CD4-positive, alpha-beta memory T cell (primary cell): ENCODE results near the gene HOXB2. TPM values are rescaled to one million over a fixed set of nuclear protein-coding genes. Genes with fewer than 3 reads are reported as not detected.
A peak's percentile ranks its signal among the peaks of the same experiment; 100 is the strongest.

Source experiments
- CTCF ChIA-PET: fragments of 350-600 bp; sonication (Branson Sonifier 250); formaldehyde crosslinking; loops from one replicate; lab custom pipeline; 2021; ENCODE audit warnings: inconsistent platforms; ENCODE audit not compliant: partially characterized antibody; lab: Charles Lee
- POLR2A ChIA-PET: fragments of 350-600 bp; sonication (Branson Sonifier 250); formaldehyde crosslinking; loops from one replicate; lab custom pipeline; 2021; ENCODE audit not compliant: partially characterized antibody; lab: Charles Lee
- DNase-seq, 5 donors: peaks; one replicate each; pipeline versions ENCODE4 v3.0.0 to v3.0.0-alpha.2; 2020 to 2022; ENCODE audit warnings: mixed read lengths in 1 of 5
- H3K27ac ChIP-seq: one replicate; pipeline ENCODE4 v1.7.0; 2013; ENCODE audit warnings: low read depth, low read length
- H3K27me3 ChIP-seq: 2 replicates; pipeline ENCODE4 v1.7.0; 2013; ENCODE audit warnings: mild to moderate bottlenecking, low read length, moderate library complexity; ENCODE audit not compliant: insufficient read depth
- H3K36me3 ChIP-seq: 2 replicates; pipeline ENCODE4 v1.7.0; 2013; ENCODE audit warnings: mild to moderate bottlenecking, low read length, moderate library complexity; ENCODE audit not compliant: insufficient read depth
- H3K4me1 ChIP-seq: 2 replicates; pipeline ENCODE4 v1.7.0; 2013; ENCODE audit warnings: mild to moderate bottlenecking, low read length, moderate library complexity; ENCODE audit not compliant: insufficient read depth
- H3K4me3 ChIP-seq, 2 donors: one replicate each; pipeline ENCODE4 v1.7.0; 2013; ENCODE audit warnings: low read length in 2 of 2, mild to moderate bottlenecking in 1 of 2
- H3K9me3 ChIP-seq, 2 donors: one replicate each; pipeline ENCODE4 v1.7.0; 2013; ENCODE audit warnings: low read length in 2 of 2, control low read depth in 1 of 2; ENCODE audit not compliant: control insufficient read depth in 1 of 2
- H3K27ac Mint-ChIP-seq, 7 donors: one replicate each; pipeline ENCODE4 v1.8.0; 2020 to 2021; ENCODE audit warnings: mixed read lengths in 7 of 7, mild to moderate bottlenecking in 6 of 7, inconsistent platforms in 3 of 7, moderate library complexity in 3 of 7
- H3K27me3 Mint-ChIP-seq, 2 donors: one replicate each; pipeline ENCODE4 v1.8.0; 2020 to 2021; ENCODE audit warnings: mixed read lengths in 2 of 2
- H3K36me3 Mint-ChIP-seq, 2 donors: one replicate each; pipeline ENCODE4 v1.8.0; 2020 to 2021; ENCODE audit warnings: mixed read lengths in 2 of 2, inconsistent platforms in 1 of 2, mild to moderate bottlenecking in 1 of 2
- H3K4me1 Mint-ChIP-seq, 4 donors: one replicate each; pipeline ENCODE4 v1.8.0; 2020 to 2021; ENCODE audit warnings: mixed read lengths in 4 of 4, mild to moderate bottlenecking in 1 of 4
- H3K4me3 Mint-ChIP-seq, 8 donors: one replicate each; pipeline ENCODE4 v1.8.0; 2020 to 2021; ENCODE audit warnings: mixed read lengths in 8 of 8, mild to moderate bottlenecking in 7 of 8, moderate library complexity in 6 of 8, inconsistent platforms in 3 of 8
- H3K9me3 Mint-ChIP-seq, 8 donors: one replicate each; pipeline ENCODE4 v1.8.0; 2020 to 2021; ENCODE audit warnings: mixed read lengths in 8 of 8, mild to moderate bottlenecking in 5 of 8, inconsistent platforms in 3 of 8, moderate library complexity in 1 of 8
- intact Hi-C: fragments of 100-400 bp; cut with micrococcal nuclease; formaldehyde crosslinking; loops from one replicate; pipeline ENCODE4 v1.15.1; 2023
- polyA plus RNA-seq, 2 donors: library from polyadenylated mRNA; unstranded; fragments of 300-500 nt; fragmentation: Illumina TruSeq; gene quantifications; one replicate each; pipeline ENCODE4 v1.2.3, GENCODE V29; 2021
- total RNA-seq, 2 experiments: library from RNA; stranded (reverse); gene quantifications; one replicate each; pipeline ENCODE4 v1.2.3, GENCODE V29; 2021

The HOXB2 gene
- total and polyA plus RNA-seq, 4 experiments from 2014 or later, result 12.7 to 39.2 (median 35.4) TPM

GRCh38 chr17:48561884-48562810 lies 17.2 kb upstream of the HOXB2 start:
- H3K27ac Mint-ChIP-seq, result peak overlapping the region in 1 of 7 donors; percentile 78
- POLR2A ChIA-PET, result interaction anchor here (2.0 kb wide), 1 partner anchor 20 kb away, joined by 5 read pairs; no protein-coding TSS in a partner anchor
- H3K4me3 Mint-ChIP-seq, result peak overlapping the region in 1 of 8 donors; percentile 5
- intact Hi-C loops, result no loop called here
- DNase-seq, result no peak
- CTCF ChIA-PET, result no interaction called here
- no peak overlapping the region for H3K4me3 ChIP-seq
- H3K36me3 Mint-ChIP-seq, result no peaks in the 10 kb centered on the region
- H3K27me3 ChIP-seq, result no peaks in the 10 kb centered on the region
- no peaks in the 10 kb centered on the region for H3K9me3 Mint-ChIP-seq
- H3K27me3 Mint-ChIP-seq, result peaks cover 0 to 3% of the 10 kb centered on the region in 2 donors
- peaks cover 12% of the 10 kb centered on the region for H3K4me1 ChIP-seq
- H3K9me3 ChIP-seq, result no peaks in the 10 kb centered on the region
- H3K4me1 Mint-ChIP-seq, result peaks cover 0 to 5% (median 2%) of the 10 kb centered on the region in 4 donors
- H3K36me3 ChIP-seq, result no peaks in the 10 kb centered on the region
- H3K27ac ChIP-seq, result no peak overlapping the region

- Mint-ChIP-seq H3K36me3 (no peaks in the 10 kb centered on the region), H3K27ac (peak overlapping the region in 1 of 7 donors; percentile 14), H3K9me3 (no peaks in the 10 kb centered on the region), H3K4me3 (no peak overlapping the region), H3K4me1 (peaks cover 9 to 13% (median 9%) of the 10 kb centered on the region in 4 donors), H3K27me3 (peaks cover 5 to 6% of the 10 kb centered on the region in 2 donors)
- no peak for DNase-seq
- H3K27ac ChIP-seq, result no peak overlapping the region
- ChIA-PET CTCF (interaction anchor here (1.1 kb wide), 1 partner anchor 14 kb away, joined by 3 read pairs; no protein-coding TSS in a partner anchor), POLR2A (no interaction called here)
- H3K4me1 ChIP-seq, result peaks cover 12% of the 10 kb centered on the region
- H3K4me3 ChIP-seq, result no peak overlapping the region
- H3K9me3 ChIP-seq, result no peaks in the 10 kb centered on the region
- no peaks in the 10 kb centered on the region for H3K36me3 ChIP-seq
- intact Hi-C loops, result no loop called here
- no peaks in the 10 kb centered on the region for H3K27me3 ChIP-seq
These were observed 15.2 kb upstream of the HOXB2 start for GRCh38 chr17:48559840-48560817.

DNA sequence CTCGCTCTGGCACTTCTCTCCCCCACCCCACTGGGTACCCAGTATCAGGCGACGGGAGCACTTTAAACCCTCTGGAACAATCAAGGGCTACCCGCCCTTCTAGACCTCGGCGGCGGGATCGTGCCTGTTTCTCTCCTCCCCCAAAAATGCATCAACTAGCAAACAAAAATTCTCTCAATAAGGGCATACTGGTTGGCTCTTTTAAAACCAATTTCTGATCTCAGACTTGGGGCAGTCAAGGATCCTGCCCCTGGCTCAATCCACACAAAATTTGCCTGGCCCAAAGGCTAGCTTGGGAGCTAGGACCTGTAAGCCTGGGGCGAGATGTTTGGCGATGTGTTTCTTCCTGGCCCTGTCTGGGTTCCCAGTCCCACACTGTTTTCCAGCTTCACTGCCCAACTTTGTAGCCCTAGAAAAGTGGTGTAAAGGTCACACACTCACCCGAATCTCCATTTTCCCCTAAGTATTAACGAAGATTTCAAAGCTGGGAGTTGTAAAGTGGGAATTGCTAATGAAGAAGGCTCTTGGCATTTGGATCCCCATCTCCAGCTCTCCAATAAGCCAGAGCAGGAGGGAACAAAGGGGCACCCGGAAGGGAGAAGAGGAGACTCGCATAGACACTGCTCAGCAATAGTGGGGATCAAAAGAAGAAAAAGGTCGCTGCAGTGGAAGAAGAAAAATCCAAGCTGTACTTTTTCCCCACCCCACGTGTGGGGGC lies 14.4 kb upstream of the HOXB2 start:
- Histone ChIP-seq H3K4me3 (no peak overlapping the region), H3K9me3 (no peaks in the 10 kb centered on the region), H3K27me3 (no peaks in the 10 kb centered on the region), H3K27ac (no peak overlapping the region), H3K4me1 (peaks cover 12% of the 10 kb centered on the region), H3K36me3 (no peaks in the 10 kb centered on the region)
- H3K9me3 Mint-ChIP-seq, result no peaks in the 10 kb centered on the region
- ChIA-PET CTCF (no interaction called here), POLR2A (no interaction called here)
- H3K4me3 Mint-ChIP-seq, result no peak overlapping the region
- no peaks in the 10 kb centered on the region for H3K36me3 Mint-ChIP-seq
- DNase-seq, result no peak
- H3K4me1 Mint-ChIP-seq, result peaks cover 10 to 13% (median 11%) of the 10 kb centered on the region in 4 donors
- intact Hi-C loops, result no loop called here
- H3K27me3 Mint-ChIP-seq, result peaks cover 4 to 9% of the 10 kb centered on the region in 2 donors
- H3K27ac Mint-ChIP-seq, result peak overlapping the region in 1 of 7 donors; percentile 12

GRCh38 chr17:48558831-48559121 lies 13.9 kb upstream of the HOXB2 start:
- Mint-ChIP-seq H3K4me1 (peaks cover 10 to 13% (median 11%) of the 10 kb centered on the region in 4 donors), H3K27ac (no peak overlapping the region), H3K36me3 (no peaks in the 10 kb centered on the region), H3K4me3 (no peak overlapping the region), H3K27me3 (peaks cover 4 to 9% of the 10 kb centered on the region in 2 donors), H3K9me3 (no peaks in the 10 kb centered on the region)
- Histone ChIP-seq H3K27ac (no peak overlapping the region), H3K36me3 (no peaks in the 10 kb centered on the region), H3K4me1 (peaks cover 12% of the 10 kb centered on the region), H3K27me3 (no peaks in the 10 kb centered on the region), H3K4me3 (no peak overlapping the region), H3K9me3 (no peaks in the 10 kb centered on the region)
- no peak for DNase-seq
- POLR2A ChIA-PET, result no interaction called here
- intact Hi-C loops, result no loop called here
- CTCF ChIA-PET, result no interaction called here

DNA sequence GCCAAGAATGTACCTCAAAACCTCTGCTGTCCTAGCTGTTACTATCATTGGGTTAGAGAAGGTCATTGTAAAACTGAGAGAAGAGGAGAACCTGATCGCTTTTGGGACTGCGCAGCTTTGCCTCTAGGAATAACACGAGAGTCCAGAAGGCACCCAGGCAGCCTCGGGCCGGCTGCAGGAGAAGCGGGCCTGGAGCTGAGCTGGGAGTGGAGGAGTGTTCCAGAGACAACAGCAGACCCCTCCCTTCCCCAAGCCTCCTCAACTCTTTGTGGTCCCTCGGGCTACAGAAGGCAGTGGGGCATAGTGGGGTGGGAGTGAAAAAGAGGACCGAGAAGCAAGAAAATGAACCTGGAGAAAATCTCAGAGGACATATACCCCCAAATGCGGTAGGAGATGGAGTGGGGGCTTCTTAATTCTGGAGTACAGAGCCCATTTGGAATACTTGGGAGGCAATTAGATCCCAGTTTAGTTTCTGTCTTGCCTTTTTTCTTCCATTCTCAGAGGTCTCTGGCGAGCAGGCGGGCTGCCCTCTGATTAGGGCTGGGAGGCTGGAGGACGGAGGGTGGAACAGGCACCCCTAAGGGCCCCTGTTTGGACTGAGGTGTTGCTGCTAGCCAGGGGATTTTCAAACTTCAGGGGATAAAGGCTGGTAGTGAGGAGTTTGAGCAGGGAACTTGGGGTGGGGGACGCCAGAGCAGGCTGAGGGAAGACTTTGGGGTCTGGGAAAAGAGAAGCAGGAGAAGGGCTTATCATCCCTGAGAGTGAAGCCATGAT lies 13.3 kb upstream of the HOXB2 start:
- Histone ChIP-seq H3K36me3 (no peaks in the 10 kb centered on the region), H3K4me1 (peaks cover 12% of the 10 kb centered on the region), H3K27ac (no peak overlapping the region), H3K9me3 (no peaks in the 10 kb centered on the region), H3K4me3 (no peak overlapping the region), H3K27me3 (no peaks in the 10 kb centered on the region)
- Mint-ChIP-seq H3K4me1 (peaks cover 10 to 14% (median 11%) of the 10 kb centered on the region in 4 donors), H3K27ac (peak overlapping the region in 1 of 7 donors; percentile 33), H3K4me3 (no peak overlapping the region), H3K9me3 (no peaks in the 10 kb centered on the region), H3K27me3 (peaks cover 3 to 9% of the 10 kb centered on the region in 2 donors), H3K36me3 (no peaks in the 10 kb centered on the region)
- intact Hi-C loops, result no loop called here
- ChIA-PET CTCF (interaction anchor here (1.0 to 1.5 kb wide), 3 partner anchors 10 to 65 kb away, joined by 3 to 6 read pairs (median 3); no protein-coding TSS in a partner anchor), POLR2A (interaction anchor here (0.5 to 3.3 kb wide), 4 partner anchors 11 to 695 kb away, joined by 3 to 12 read pairs (median 4); no protein-coding TSS in a partner anchor)
- DNase-seq, result no peak
